ENCODE data around the gene ARMC6. TPM values are rescaled to one million over a fixed set of nuclear protein-coding genes. Genes with fewer than 3 reads are reported as not detected.
A peak's percentile ranks its signal among the peaks of the same experiment; 100 is the strongest.

ARMC6 gene
- total RNA-seq, 4 donors from 2014 or later = 16.2 to 25.8 (median 20.4) TPM

DNA sequence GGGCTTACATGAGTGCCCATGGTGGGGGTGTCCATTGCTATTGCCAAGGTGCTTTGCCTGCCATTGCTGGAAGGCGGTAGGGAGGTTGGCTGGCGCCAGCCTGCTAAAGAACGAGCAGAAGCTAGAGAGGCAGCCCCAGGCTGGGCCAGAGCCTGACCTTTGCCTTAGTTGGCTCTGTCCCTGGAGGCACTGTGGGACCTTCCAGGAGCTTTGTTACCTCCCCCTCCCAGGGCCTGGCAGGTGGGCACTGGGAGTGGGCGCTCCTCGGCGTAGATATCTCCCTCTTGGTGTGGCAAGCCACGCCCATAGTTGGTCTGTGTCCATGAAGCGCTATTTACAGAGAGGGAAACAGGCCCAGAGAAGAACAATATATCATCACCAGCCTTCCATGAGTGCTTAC, 28.1 kb downstream of the ARMC6 start:
- no peaks in the 10 kb centered on the region for H3K27me3 ChIP-seq
- intact Hi-C loops (cut with DNase I) = no loop called here

GRCh38 chr19:19062454-19063182, 29.2 kb downstream of the ARMC6 start:
- no peak for DNase-seq (ENCODE audit: extremely low spot score)
- intact Hi-C loops (cut with DNase I) = no loop called here
- Histone ChIP-seq H3K27me3 (no peaks in the 10 kb centered on the region), H3K9me3 (no peaks in the 10 kb centered on the region), H3K36me3 (peaks cover 7 to 24% (median 14%) of the 10 kb centered on the region in 4 donors), H3K4me1 (peaks cover 23 to 47% (median 29%) of the 10 kb centered on the region in 4 donors), H3K27ac (replicated peaks in 1 of 4) (peak overlapping the region; percentile 70 to 90 (median 86)), H3K4me3 (peak overlapping the region; percentile 87 to 95 (median 90))
- TF ChIP-seq EP300 (IDR thresholded peaks at IDR 0.05) = no peak
- TF ChIP-seq POLR2AphosphoS5 (IDR thresholded peaks at IDR 0.05) = no peak
- TF ChIP-seq, protein P1, sequence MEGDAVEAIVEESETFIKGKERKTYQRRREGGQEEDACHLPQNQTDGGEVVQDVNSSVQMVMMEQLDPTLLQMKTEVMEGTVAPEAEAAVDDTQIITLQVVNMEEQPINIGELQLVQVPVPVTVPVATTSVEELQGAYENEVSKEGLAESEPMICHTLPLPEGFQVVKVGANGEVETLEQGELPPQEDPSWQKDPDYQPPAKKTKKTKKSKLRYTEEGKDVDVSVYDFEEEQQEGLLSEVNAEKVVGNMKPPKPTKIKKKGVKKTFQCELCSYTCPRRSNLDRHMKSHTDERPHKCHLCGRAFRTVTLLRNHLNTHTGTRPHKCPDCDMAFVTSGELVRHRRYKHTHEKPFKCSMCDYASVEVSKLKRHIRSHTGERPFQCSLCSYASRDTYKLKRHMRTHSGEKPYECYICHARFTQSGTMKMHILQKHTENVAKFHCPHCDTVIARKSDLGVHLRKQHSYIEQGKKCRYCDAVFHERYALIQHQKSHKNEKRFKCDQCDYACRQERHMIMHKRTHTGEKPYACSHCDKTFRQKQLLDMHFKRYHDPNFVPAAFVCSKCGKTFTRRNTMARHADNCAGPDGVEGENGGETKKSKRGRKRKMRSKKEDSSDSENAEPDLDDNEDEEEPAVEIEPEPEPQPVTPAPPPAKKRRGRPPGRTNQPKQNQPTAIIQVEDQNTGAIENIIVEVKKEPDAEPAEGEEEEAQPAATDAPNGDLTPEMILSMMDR (IDR thresholded peaks at IDR 0.05) = no peak
- TF ChIP-seq POLR2A (IDR thresholded peaks at IDR 0.05; ENCODE audit: low read depth) = no peak
- WGBS = 67% methylated on average over 2 of the region's 4 CpGs

More for the DNA sequence above, 28.1 kb downstream of the ARMC6 start:
- TF ChIP-seq POLR2A (IDR thresholded peaks at IDR 0.05; ENCODE audit: low read depth) = no peak
- no peak for TF ChIP-seq EP300 (IDR thresholded peaks at IDR 0.05)
- TF ChIP-seq, protein P1 (IDR thresholded peaks at IDR 0.05) = no peak
- TF ChIP-seq POLR2AphosphoS5 (IDR thresholded peaks at IDR 0.05) = no peak
- Histone ChIP-seq H3K36me3 (peaks cover 14 to 35% (median 24%) of the 10 kb centered on the region in 4 donors), H3K4me1 (peaks cover 23 to 38% (median 29%) of the 10 kb centered on the region in 4 donors), H3K9me3 (no peaks in the 10 kb centered on the region), H3K27ac (replicated peaks in 1 of 4) (no peak overlapping the region), H3K4me3 (no peak overlapping the region)
- 94% methylated on average over 8 of the region's 8 CpGs for WGBS
- no peak for DNase-seq (ENCODE audit: extremely low spot score)

GRCh38 chr19:19063183-19064097, 30.0 kb downstream of the ARMC6 start, which contains the start of gene SLC25A42:
SLC25A42 (plus strand) TSS chr19:19063994; CDS start chr19:19096125, 32,131 bp downstream.
- Histone ChIP-seq H3K4me1 (peaks cover 29 to 48% (median 30%) of the 10 kb centered on the region in 4 donors), H3K27me3 (no peaks in the 10 kb centered on the region), H3K36me3 (peaks cover 0 to 16% (median 6%) of the 10 kb centered on the region in 4 donors), H3K27ac (replicated peaks in 1 of 4) (peak within 1 kb of the TSS; percentile 72 to 90 (median 86)), H3K9me3 (no peaks in the 10 kb centered on the region), H3K4me3 (peak within 1 kb of the TSS; percentile 87 to 95 (median 90))
- DNase-seq (ENCODE audit: extremely low spot score) = peak; percentile 100
- TF ChIP-seq, protein P1 (IDR thresholded peaks at IDR 0.05) = peak in 1 of 3 experiments; percentile 27
- TF ChIP-seq POLR2AphosphoS5 (IDR thresholded peaks at IDR 0.05) = peak; percentile 74 to 76
- TF ChIP-seq EP300 (IDR thresholded peaks at IDR 0.05) = no peak
- 3% methylated on average over 45 of the region's 77 CpGs for WGBS
- intact Hi-C loops (cut with DNase I) = no loop called here

GRCh38 chr19:19064098-19064722, 30.8 kb downstream of the ARMC6 start:
- intact Hi-C loops (cut with DNase I) = no loop called here
- Histone ChIP-seq H3K4me3 (peak overlapping the region; percentile 87 to 95 (median 90)), H3K9me3 (no peaks in the 10 kb centered on the region), H3K36me3 (peaks cover 0 to 8% (median 4%) of the 10 kb centered on the region in 4 donors), H3K27ac (replicated peaks in 1 of 4) (peak overlapping the region; percentile 72 to 90 (median 80)), H3K4me1 (peaks cover 36 to 56% (median 37%) of the 10 kb centered on the region in 4 donors), H3K27me3 (no peaks in the 10 kb centered on the region)
- WGBS = 5% methylated on average over 20 of the region's 29 CpGs
- no peak for DNase-seq (ENCODE audit: extremely low spot score)
- TF ChIP-seq, protein P1 (IDR thresholded peaks at IDR 0.05) = peak in 1 of 3 experiments; percentile 13
- no peak for TF ChIP-seq POLR2AphosphoS5 (IDR thresholded peaks at IDR 0.05)
